CD4-positive, alpha-beta T cell treated with Interleukin-10 for 1 hour (primary cell): ENCODE results near the gene TOR1A.
"Not testable (repeated sequence)": the region's sequence is repeated elsewhere in the genome, so short reads cannot be mapped to it uniquely, and the experiment has no call there.

Source experiments
- DNase-seq: peaks from one replicate; pipeline ENCODE4 v3.0.0-alpha.2; 2020

Gene TOR1A

GRCh38 chr9:129779560-129780190 lies 44.3 kb downstream of the TOR1A start:
- DNase-seq: no peak

GRCh38 chr9:129778469-129778868 lies 45.5 kb downstream of the TOR1A start:
- DNase-seq: no peak

- no peak for DNase-seq
Observed at GRCh38 chr9:129777769-129778130, 46.2 kb downstream of the TOR1A start.

GRCh38 chr9:129776938-129777768 lies 46.8 kb downstream of the TOR1A start:
- peak; percentile 43 for DNase-seq

GRCh38 chr9:129776566-129776937 lies 47.4 kb downstream of the TOR1A start:
- no peak for DNase-seq

GRCh38 chr9:129776096-129776495 lies 47.8 kb downstream of the TOR1A start:
- DNase-seq: not testable (repeated sequence)

GRCh38 chr9:129775448-129775798 lies 48.5 kb downstream of the TOR1A start:
- no peak for DNase-seq

- DNase-seq: no peak
Observed at GRCh38 chr9:129774791-129775447, 49.0 kb downstream of the TOR1A start.

- peak; percentile 25 for DNase-seq
Observed at GRCh38 chr9:129773262-129774048, 50.5 kb downstream of the TOR1A start.

GRCh38 chr9:129770741-129771140 lies 53.2 kb downstream of the TOR1A start:
- no peak for DNase-seq

- no peak for DNase-seq
Observed at GRCh38 chr9:129769669-129770068, 54.3 kb downstream of the TOR1A start.

GRCh38 chr9:129768486-129768885 lies 55.5 kb downstream of the TOR1A start:
- DNase-seq: no peak

- no peak for DNase-seq
Observed at GRCh38 chr9:129765764-129766317, 58.1 kb downstream of the TOR1A start.

GRCh38 chr9:129762985-129763926 lies 60.7 kb downstream of the TOR1A start:
- no peak for DNase-seq
